ENCODE data around the gene LENG8. TPM values are rescaled to one million over a fixed set of nuclear protein-coding genes. Genes with fewer than 3 reads are reported as not detected.
A peak's percentile ranks its signal among the peaks of the same experiment; 100 is the strongest.

The LENG8 gene
- total and polyA plus RNA-seq, 2 of the 4 experiments (the other 2 are of a cell fraction) = 21.1 to 93.9 TPM

- no peak for DNase-seq
- Histone ChIP-seq H4K5ac (ENCODE audit: low read depth, low read length) (no peak overlapping the region), H3K9ac (ENCODE audit: low read depth, low read length) (no peak overlapping the region), H4K8ac (ENCODE audit: low read depth in 2 of 2, low read length in 2 of 2) (no peak overlapping the region; a peak in 1 of 4 replicates), H2BK20ac (ENCODE audit: low read depth, low read length) (no peak overlapping the region), H4K91ac (ENCODE audit: insufficient read depth, low read depth, low read length) (no peak overlapping the region), H3K9me1 (ENCODE audit: insufficient read depth, low read length) (peaks cover 6% of the 10 kb centered on the region; the same call in 1 of the 2 replicates), H3K4me3 (ENCODE audit: insufficient read depth, low read depth, low read length) (no peak overlapping the region), H3K36me3 (ENCODE audit: control insufficient read depth, insufficient read depth, low read length) (peaks cover 64% of the 10 kb centered on the region), H3K27me3 (ENCODE audit: control insufficient read depth, insufficient read depth, low read length) (no peaks in the 10 kb centered on the region), H3K14ac (replicated peaks; ENCODE audit: low read depth, low read length) (no peak overlapping the region), H3K27ac (ENCODE audit: insufficient read depth, low read length) (no peak overlapping the region; the same call in 1 of the 2 replicates), H3K9me3 (ENCODE audit: control insufficient read depth, insufficient read depth, low read length) (no peaks in the 10 kb centered on the region), H2BK5ac (ENCODE audit: low read depth, low read length, poor library complexity, severe bottlenecking) (no peak overlapping the region), H3K4ac (ENCODE audit: low read depth, low read length) (no peak overlapping the region), H2BK120ac (ENCODE audit: low read depth, low read length) (no peak overlapping the region), H4K20me1 (ENCODE audit: insufficient read depth, low read length) (peaks cover 56% of the 10 kb centered on the region), H3K4me1 (ENCODE audit: control insufficient read depth, insufficient read depth, low read length) (peaks cover 18% of the 10 kb centered on the region), H3K4me2 (ENCODE audit: low read depth, low read length) (no peak overlapping the region), H3K79me1 (ENCODE audit: low read depth in 1 of 2, low read length in 2 of 2) (peaks cover 11 to 44% of the 10 kb centered on the region in 2 experiments; a peak in 3 of 4 replicates), H2AK9ac (replicated peaks; ENCODE audit: low read depth, low read length, poor library complexity) (peak overlapping the region; percentile 72), H3K56ac (ENCODE audit: extremely low read depth, insufficient read depth, low read length) (no peak overlapping the region), H2BK15ac (ENCODE audit: low read depth, low read length) (no peak overlapping the region), H3K18ac (ENCODE audit: low read depth, low read length) (no peak overlapping the region), H2AFZ (replicated peaks; ENCODE audit: low read length, poor library complexity) (peak overlapping the region; percentile 32), H3K23ac (ENCODE audit: low read depth, low read length) (no peak overlapping the region), H2AK5ac (ENCODE audit: low read depth, low read length) (0 out of 2 replicates have a peak overlapping the region, but pooled peaks have one; percentile 16)
- 53% methylated on average over 3 of the region's 39 CpGs; no CpG with 5 or more reads in 1 of the 2 experiments for WGBS, 2 experiments (ENCODE audit: extremely low coverage in 2 of 2, insufficient read length in 1 of 2)
- in situ Hi-C loops (cut with MboI; ENCODE audit: low sequenced_read_pairs) (loop anchor here (25.0 kb wide), 4 partner anchors 348 to 1677 kb away; partner anchors contain the start of genes NAT14, NDUFA3, OSCAR and PRPF31), intact Hi-C loops (cut with micrococcal nuclease) (loop anchor here (1.0 to 10.0 kb wide), 2 partner anchors 11 to 624 kb away; partner anchors contain the start of gene LENG8), dilution Hi-C loops (cut with HindIII; ENCODE audit: low sequenced_read_pairs, unreplicated experiment) (no loop called here)
- TF ChIP-seq BHLHE40 (IDR thresholded peaks at IDR 0.05; ENCODE audit: low read depth, low read length) (no peak), NFE2L2 (IDR thresholded peaks at IDR 0.05; ENCODE audit: low read depth, low read length) (no peak), FOS (IDR thresholded peaks at IDR 0.05; ENCODE audit: low read depth, low read length) (no peak), POLR2A (IDR thresholded peaks at IDR 0.05; ENCODE audit: low read depth, low read length) (no peak), RCOR1 (IDR thresholded peaks at IDR 0.05; ENCODE audit: insufficient replicate concordance, low read length) (no peak), CHD1 (IDR thresholded peaks at IDR 0.05; ENCODE audit: low read depth, low read length) (no peak), USF2 (IDR thresholded peaks at IDR 0.05; ENCODE audit: low read depth, low read length) (no peak), MAZ (IDR thresholded peaks at IDR 0.05; ENCODE audit: borderline replicate concordance, low read depth, low read length) (no peak), CTCF (conservative IDR thresholded peaks at IDR 0.05; ENCODE audit: low read depth, low read length) (no peak), MAFK (IDR thresholded peaks at IDR 0.05; ENCODE audit: low read depth, low read length) (no peak), CEBPB (IDR thresholded peaks at IDR 0.05; ENCODE audit: low read depth, low read length) (no peak), ELK1 (IDR thresholded peaks at IDR 0.05; ENCODE audit: borderline replicate concordance, low read depth, low read length) (no peak), RFX5 (IDR thresholded peaks at IDR 0.05; ENCODE audit: low read depth, low read length) (no peak), MXI1 (IDR thresholded peaks at IDR 0.05; ENCODE audit: borderline replicate concordance, low read depth, low read length) (no peak)
- no peak for ATAC-seq (ENCODE audit: low read depth)
- no TSS peak for BruUV-seq (replicated peaks)
- POLR2A ChIA-PET (ENCODE audit: unreplicated experiment) = no interaction called here
- CTCF ChIA-PET = no interaction called here
These were observed 11.4 kb downstream of the LENG8 start for GRCh38 chr19:54460230-54461005.

Measured in IMR-90 (cell line).